IMR-90 (cell line): ENCODE data around the gene ATXN10.

Source experiments
- BHLHE40 ChIP-seq: fragments of 150-350 bp; IDR thresholded peaks from 2 replicates; pipeline ENCODE4 v1.6.1; 2016; ENCODE audit warnings: mild to moderate bottlenecking, low read depth, low read length
- CTCF ChIP-seq: conservative IDR thresholded peaks from 2 replicates; pipeline ENCODE4 v1.5.1; 2012; ENCODE audit warnings: mild to moderate bottlenecking, low read depth, low read length, improper control_type of control experiment
- ELK1 ChIP-seq: fragments of 150-350 bp; IDR thresholded peaks from 2 replicates; pipeline ENCODE4 v1.6.1; 2016; ENCODE audit warnings: low read depth, mild to moderate bottlenecking, low read length, moderate library complexity, borderline replicate concordance
- MAZ ChIP-seq: IDR thresholded peaks from 2 replicates; pipeline ENCODE4 v1.6.1; 2012; ENCODE audit warnings: low read depth, mild to moderate bottlenecking, low read length, improper control_type of control experiment, moderate library complexity, borderline replicate concordance
- NFE2L2 ChIP-seq: fragments of 150-350 bp; IDR thresholded peaks from 2 replicates; pipeline ENCODE4 v1.6.1; 2016; ENCODE audit warnings: low read depth, mild to moderate bottlenecking, low read length
- POLR2A ChIP-seq: IDR thresholded peaks from 2 replicates; pipeline ENCODE4 v1.6.1; 2012; ENCODE audit warnings: mild to moderate bottlenecking, low read depth, low read length
- RAD21 ChIP-seq: IDR thresholded peaks from 2 replicates; pipeline ENCODE4 v1.6.1; 2012; ENCODE audit warnings: low read length, improper control_type of control experiment
- RFX5 ChIP-seq: IDR thresholded peaks from 2 replicates; pipeline ENCODE4 v1.8.0; 2012; ENCODE audit warnings: low read depth, mild to moderate bottlenecking, low read length, moderate library complexity
- USF2 ChIP-seq: fragments of 150-350 bp; IDR thresholded peaks from 2 replicates; pipeline ENCODE4 v1.6.1; 2017; ENCODE audit warnings: mild to moderate bottlenecking, antibody characterized with exemption, low read length, low read depth

- TF ChIP-seq CTCF (peak; percentile 93), RFX5 (no peak), MAZ (no peak), NFE2L2 (no peak), USF2 (peak; percentile 58; the same call in 1 of the 2 replicates), POLR2A (peak; percentile 56), BHLHE40 (peak; percentile 36; the same call in 1 of the 2 replicates), ELK1 (no peak), RAD21 (peak; percentile 97)
Observed at GRCh38 chr22:45645526-45646414, 25.9 kb upstream of the ATXN10 start.
